Measurements from ENCODE around the gene TUBG1. TPM values are rescaled to one million over a fixed set of nuclear protein-coding genes. Genes with fewer than 3 reads are reported as not detected.

The TUBG1 gene
- total and polyA plus RNA-seq, 2 of the 8 experiments (the other 6 are each of a cell fraction or from before 2014, with no cell fraction given): 109 to 208 TPM

- TF ChIP-seq CHD7 (IDR thresholded peaks at IDR 0.05; ENCODE audit: insufficient replicate concordance, low read length) (no peak), NANOG (IDR thresholded peaks at IDR 0.05; ENCODE audit: insufficient read depth, low read depth, low read length, poor library complexity, severe bottlenecking) (no peak), RNF2 (IDR thresholded peaks at IDR 0.05; ENCODE audit: borderline replicate concordance, low read depth, low read length, missing control alignments, poor library complexity, severe bottlenecking) (no peak), CEBPB (IDR thresholded peaks at IDR 0.05; ENCODE audit: low read depth, low read length) (no peak), SP2 (IDR thresholded peaks at IDR 0.05; ENCODE audit: low read length) (no peak)
Observed at GRCh38 chr17:42574463-42574862, 35.0 kb upstream of the TUBG1 start (continued).

Measured in H1 (cell line).